LNCAP (cell line): ENCODE data around the gene WDPCP.

ENCODE experiments used
- CTCF ChIP-seq: fragments of 450-650 bp; IDR thresholded peaks from 2 replicates; pipeline ENCODE4 v1.5.1; 2017; ENCODE audit warnings: mild to moderate bottlenecking

The WDPCP gene

GRCh38 chr2:63287956-63288355, 300.3 kb downstream of the WDPCP start:
- TF ChIP-seq CTCF = no peak

GRCh38 chr2:63283273-63283672, 305.0 kb downstream of the WDPCP start:
- TF ChIP-seq CTCF = no peak

- TF ChIP-seq CTCF = no peak
Observed at GRCh38 chr2:63272560-63272959, 315.7 kb downstream of the WDPCP start.

GRCh38 chr2:63270717-63271116, 317.6 kb downstream of the WDPCP start:
- TF ChIP-seq CTCF = no peak

- TF ChIP-seq CTCF = no peak
Observed at GRCh38 chr2:63268946-63269345, 319.3 kb downstream of the WDPCP start.

- TF ChIP-seq CTCF = no peak
Observed at GRCh38 chr2:63261137-63261621, 327.1 kb downstream of the WDPCP start.

GRCh38 chr2:63257473-63257872, 330.8 kb downstream of the WDPCP start:
- no peak for TF ChIP-seq CTCF

GRCh38 chr2:63249161-63249560, 339.1 kb downstream of the WDPCP start:
- TF ChIP-seq CTCF = no peak
